DOHH2 (cell line): ENCODE results near the gene KNG1.

ENCODE experiments used
- H3F3A ChIP-seq: fragments of 200-600 bp; sonication (generic), shearing (Covaris generic); 2 replicates; pipeline ENCODE4 v1.6.0; 2016; ENCODE audit warnings: antibody characterized with exemption, mild to moderate bottlenecking; ENCODE audit not compliant: control insufficient read depth, insufficient read depth
- H3K27ac ChIP-seq: fragments of 200-600 bp; sonication (generic); 2 replicates; pipeline ENCODE4 v1.5.1; 2014; ENCODE audit warnings: low read depth, mild to moderate bottlenecking, low read length, moderate library complexity
- H3K27me3 ChIP-seq: fragments of 200-600 bp; sonication (generic); 2 replicates; pipeline ENCODE4 v1.6.1; 2014; ENCODE audit warnings: mild to moderate bottlenecking, low read length, mixed read lengths; ENCODE audit not compliant: control insufficient read depth
- H3K36me3 ChIP-seq: fragments of 200-600 bp; sonication (generic); 2 replicates; pipeline ENCODE4 v1.6.1; 2014; ENCODE audit warnings: mild to moderate bottlenecking, low read length, moderate library complexity, mixed read lengths; ENCODE audit not compliant: control insufficient read depth
- H3K4me1 ChIP-seq: fragments of 200-600 bp; sonication (generic); 2 replicates; pipeline ENCODE4 v1.6.1; 2014; ENCODE audit warnings: mild to moderate bottlenecking, low read length, mixed read lengths; ENCODE audit not compliant: control insufficient read depth
- H3K4me2 ChIP-seq: fragments of 200-600 bp; sonication (generic); 2 replicates; pipeline ENCODE4 v1.6.0; 2014; ENCODE audit warnings: mild to moderate bottlenecking, low read length, moderate library complexity
- H3K4me3 ChIP-seq: fragments of 200-600 bp; sonication (generic); 2 replicates; pipeline ENCODE4 v1.5.1; 2014; ENCODE audit warnings: mild to moderate bottlenecking, low read length, mixed read lengths
- H3K79me2 ChIP-seq: fragments of 200-600 bp; sonication (generic); 2 replicates; pipeline ENCODE4 v1.6.1; 2014; ENCODE audit warnings: mild to moderate bottlenecking, low read length, mixed read lengths; ENCODE audit not compliant: control insufficient read depth
- H3K9me2 ChIP-seq: fragments of 200-600 bp; sonication (generic); replicated peaks from 2 replicates; pipeline ENCODE4 v1.6.1; 2014; ENCODE audit warnings: mild to moderate bottlenecking, low read length, mixed read lengths; ENCODE audit not compliant: control insufficient read depth
- H3K9me3 ChIP-seq: fragments of 200-600 bp; sonication (generic); 2 replicates; pipeline ENCODE4 v1.6.1; 2014; ENCODE audit warnings: antibody characterized with exemption, low read length, mixed read lengths; ENCODE audit not compliant: control insufficient read depth, insufficient read depth
- H4K20me1 ChIP-seq: fragments of 200-600 bp; sonication (generic); 2 replicates; pipeline ENCODE4 v1.6.0; 2014; ENCODE audit warnings: low read depth, mild to moderate bottlenecking, antibody characterized with exemption, low read length, moderate library complexity; ENCODE audit not compliant: control insufficient read depth, insufficient read depth
- EZH2phosphoT487 ChIP-seq: fragments of 200-600 bp; sonication (generic); IDR thresholded peaks from 2 replicates; pipeline ENCODE4 v1.6.1; 2017; ENCODE audit warnings: borderline replicate concordance, mild to moderate bottlenecking, antibody characterized with exemption, low read length, moderate library complexity, mixed read lengths
- TF ChIP-seq, protein P1 (sequence below): fragments of 200-600 bp; sonication (generic); IDR thresholded peaks from one replicate; pipeline ENCODE4 v1.5.1; 2014; ENCODE audit warnings: antibody characterized with exemption, mild to moderate bottlenecking, low read depth, low read length; ENCODE audit not compliant: poor library complexity, severe bottlenecking

Gene KNG1

GRCh38 chr3:186775999-186776398 lies 58.8 kb downstream of the KNG1 start:
- Histone ChIP-seq H3F3A (peaks cover 5% of the 10 kb centered on the region), H3K27ac (no peak overlapping the region), H3K9me3 (no peaks in the 10 kb centered on the region), H3K4me1 (peaks cover 38% of the 10 kb centered on the region), H3K4me2 (peak overlapping the region; percentile 5; the same call in 1 of the 2 replicates), H3K9me2 (no peaks in the 10 kb centered on the region), H3K27me3 (no peaks in the 10 kb centered on the region), H3K79me2 (peaks cover 5% of the 10 kb centered on the region; the same call in 1 of the 2 replicates), H4K20me1 (no peaks in the 10 kb centered on the region), H3K36me3 (no peaks in the 10 kb centered on the region), H3K4me3 (no peak overlapping the region)
- TF ChIP-seq, protein P1, sequence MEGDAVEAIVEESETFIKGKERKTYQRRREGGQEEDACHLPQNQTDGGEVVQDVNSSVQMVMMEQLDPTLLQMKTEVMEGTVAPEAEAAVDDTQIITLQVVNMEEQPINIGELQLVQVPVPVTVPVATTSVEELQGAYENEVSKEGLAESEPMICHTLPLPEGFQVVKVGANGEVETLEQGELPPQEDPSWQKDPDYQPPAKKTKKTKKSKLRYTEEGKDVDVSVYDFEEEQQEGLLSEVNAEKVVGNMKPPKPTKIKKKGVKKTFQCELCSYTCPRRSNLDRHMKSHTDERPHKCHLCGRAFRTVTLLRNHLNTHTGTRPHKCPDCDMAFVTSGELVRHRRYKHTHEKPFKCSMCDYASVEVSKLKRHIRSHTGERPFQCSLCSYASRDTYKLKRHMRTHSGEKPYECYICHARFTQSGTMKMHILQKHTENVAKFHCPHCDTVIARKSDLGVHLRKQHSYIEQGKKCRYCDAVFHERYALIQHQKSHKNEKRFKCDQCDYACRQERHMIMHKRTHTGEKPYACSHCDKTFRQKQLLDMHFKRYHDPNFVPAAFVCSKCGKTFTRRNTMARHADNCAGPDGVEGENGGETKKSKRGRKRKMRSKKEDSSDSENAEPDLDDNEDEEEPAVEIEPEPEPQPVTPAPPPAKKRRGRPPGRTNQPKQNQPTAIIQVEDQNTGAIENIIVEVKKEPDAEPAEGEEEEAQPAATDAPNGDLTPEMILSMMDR = no peak
- TF ChIP-seq EZH2phosphoT487 = no peak

- Histone ChIP-seq H3K27ac (no peak overlapping the region), H3K27me3 (peaks cover 3% of the 10 kb centered on the region; the same call in 1 of the 2 replicates), H4K20me1 (peaks cover 7% of the 10 kb centered on the region), H3F3A (peaks cover 24% of the 10 kb centered on the region), H3K9me2 (no peaks in the 10 kb centered on the region), H3K4me2 (no peak overlapping the region), H3K79me2 (peaks cover 23% of the 10 kb centered on the region), H3K4me1 (peaks cover 22% of the 10 kb centered on the region), H3K9me3 (no peaks in the 10 kb centered on the region), H3K36me3 (peaks cover 16% of the 10 kb centered on the region), H3K4me3 (no peak overlapping the region)
- TF ChIP-seq, protein P1 = no peak
- no peak for TF ChIP-seq EZH2phosphoT487
Observed at GRCh38 chr3:186779204-186779603, 62.0 kb downstream of the KNG1 start.

DNA sequence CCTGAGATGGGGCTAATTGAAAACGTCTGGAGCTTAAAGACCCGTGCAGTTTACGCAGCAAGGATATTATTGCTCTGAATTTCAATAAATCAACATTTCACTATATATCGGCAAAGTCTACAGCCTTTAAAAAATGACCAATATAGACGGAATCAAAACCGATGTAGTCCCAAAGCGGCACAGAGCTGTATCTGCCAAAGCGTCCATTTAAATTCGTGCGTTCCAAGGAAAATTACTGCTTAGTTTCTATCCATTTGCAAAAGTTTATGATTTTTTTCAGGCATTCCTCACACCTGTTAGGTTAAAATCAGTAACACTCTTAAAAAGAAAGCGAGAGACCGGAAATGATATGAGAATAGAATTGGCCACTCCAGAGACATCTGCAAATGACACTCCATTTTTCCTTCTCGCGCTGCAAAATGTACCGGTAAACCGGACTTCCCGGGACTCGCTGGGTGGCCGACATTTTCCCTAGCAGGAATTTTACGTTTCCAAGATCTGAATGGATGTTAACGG lies 65.4 kb downstream of the KNG1 start:
- H3F3A ChIP-seq = peaks cover 58% of the 10 kb centered on the region
- TF ChIP-seq EZH2phosphoT487 = no peak
- TF ChIP-seq, protein P1 = no peak
- peaks cover 41% of the 10 kb centered on the region for H3K4me1 ChIP-seq
- H3K9me3 ChIP-seq = no peaks in the 10 kb centered on the region
- H3K36me3 ChIP-seq = peaks cover 50% of the 10 kb centered on the region
- H3K27ac ChIP-seq = peak overlapping the region; percentile 94
- H3K79me2 ChIP-seq = peaks cover 57% of the 10 kb centered on the region
- H3K4me3 ChIP-seq = peak overlapping the region; percentile 94
- H3K4me2 ChIP-seq = peak overlapping the region; percentile 89
- H3K9me2 ChIP-seq = no peaks in the 10 kb centered on the region
- peaks cover 39% of the 10 kb centered on the region for H4K20me1 ChIP-seq
- peaks cover 3% of the 10 kb centered on the region; the same call in 1 of the 2 replicates for H3K27me3 ChIP-seq
